ENCODE results near the gene ADGRF3.

DNA sequence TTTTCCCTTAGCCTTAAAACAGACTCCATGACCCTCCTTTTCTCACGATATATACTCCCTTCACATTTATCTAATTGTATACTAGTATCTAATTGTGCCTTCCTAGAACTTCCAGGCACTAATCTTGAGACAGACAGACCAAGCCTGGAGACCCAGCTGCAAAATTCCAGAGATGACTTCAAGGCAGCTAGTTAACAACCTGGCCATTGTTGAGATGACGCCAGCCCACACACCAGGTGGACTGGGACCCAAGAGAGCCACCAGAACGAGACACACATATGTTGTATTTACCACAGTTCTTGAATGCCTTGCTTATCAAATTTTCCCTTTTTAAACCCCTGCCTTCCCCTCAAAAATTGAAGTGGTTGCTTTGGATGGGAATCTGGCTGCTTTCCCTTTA lies 49.5 kb downstream of the ADGRF3 start:
- TF ChIP-seq SP1 (IDR thresholded peaks at IDR 0.05) (no peak), HDGF (IDR thresholded peaks at IDR 0.05; ENCODE audit: borderline replicate concordance) (no peak)
